GM04504 (cell line): ENCODE data around the gene CTSA.
"Not testable (repeated sequence)": the region's sequence is repeated elsewhere in the genome, so short reads cannot be mapped to it uniquely, and the experiment has no call there.

Experiments used
- DNase-seq: peaks from one replicate; pipeline ENCODE4 v3.0.0-alpha.2; 2012; ENCODE audit warnings: low read depth

CTSA gene

GRCh38 chr20:45867136-45867818 is 23.9 kb upstream of the CTSA start:
- DNase-seq, result no peak

GRCh38 chr20:45867819-45868176 is 23.3 kb upstream of the CTSA start:
- DNase-seq, result no peak

GRCh38 chr20:45872626-45873025 is 18.5 kb upstream of the CTSA start:
- DNase-seq, result no peak

GRCh38 chr20:45873409-45874103 is 17.6 kb upstream of the CTSA start:
- no peak for DNase-seq

- DNase-seq, result not testable (repeated sequence)
These were observed 17.0 kb upstream of the CTSA start for GRCh38 chr20:45874104-45874481.

- DNase-seq, result no peak
These were observed 16.6 kb upstream of the CTSA start for GRCh38 chr20:45874576-45874975.

GRCh38 chr20:45878076-45878761 is 12.9 kb upstream of the CTSA start:
- DNase-seq, result no peak

GRCh38 chr20:45880988-45881788 is 9.9 kb upstream of the CTSA start, which contains the start of gene ZSWIM1:
ZSWIM1 (plus strand) TSS chr20:45881227; CDS start chr20:45882593, 1,366 bp downstream.
- peak; percentile 99 for DNase-seq

- no peak for DNase-seq
These were observed 8.6 kb upstream of the CTSA start for GRCh38 chr20:45882469-45883099.

GRCh38 chr20:45883100-45883469 is 8.1 kb upstream of the CTSA start:
- no peak for DNase-seq

- no peak for DNase-seq
These were observed 4.4 kb upstream of the CTSA start for GRCh38 chr20:45886590-45887345.

GRCh38 chr20:45887346-45887715 is 3.8 kb upstream of the CTSA start, which contains the start of gene SPATA25:
SPATA25 (minus strand) TSS chr20:45887622; CDS start chr20:45887590, 32 bp downstream.
- no peak for DNase-seq

- no peak for DNase-seq
These were observed 2.5 kb upstream of the CTSA start for GRCh38 chr20:45888681-45889080.

- DNase-seq, result peak; percentile 60
These were observed 804 bp upstream of the CTSA start for GRCh38 chr20:45890077-45890984.

GRCh38 chr20:45892049-45892825 is 1.1 kb downstream of the CTSA start:
- no peak for DNase-seq

- no peak for DNase-seq
These were observed 1.8 kb downstream of the CTSA start for GRCh38 chr20:45892828-45893500.

GRCh38 chr20:45893831-45894230 is 2.7 kb downstream of the CTSA start:
- DNase-seq, result no peak

GRCh38 chr20:45894797-45895196 is 3.7 kb downstream of the CTSA start:
- DNase-seq, result no peak
